ENCODE measurements around the gene CHCHD2. TPM values are rescaled to one million over a fixed set of nuclear protein-coding genes. Genes with fewer than 3 reads are reported as not detected.
A peak's percentile ranks its signal among the peaks of the same experiment; 100 is the strongest.

Gene CHCHD2
- total and polyA plus RNA-seq, 2 of the 13 experiments (the other 11 are each of a cell fraction or from before 2014, with no cell fraction given): 330 to 572 TPM

GRCh38 chr7:56063882-56064625, 42.2 kb downstream of the CHCHD2 start, which contains the start of gene SUMF2 (continued):
- TF ChIP-seq TEF (CRISPR knock-in tag; IDR thresholded peaks at IDR 0.05) (no peak), ZKSCAN1 (IDR thresholded peaks at IDR 0.05; ENCODE audit: low read length) (no peak), PREB (CRISPR knock-in tag; IDR thresholded peaks at IDR 0.05) (no peak), ZNF674 (CRISPR knock-in tag; IDR thresholded peaks at IDR 0.05; ENCODE audit: low read depth) (peak; percentile 72; the same call in 1 of the 2 replicates), MTF2 (CRISPR knock-in tag; IDR thresholded peaks at IDR 0.05; ENCODE audit: borderline replicate concordance) (0 out of 2 replicates have a peak, but pooled peaks have one; percentile 33), ZNF781 (CRISPR knock-in tag; IDR thresholded peaks at IDR 0.05; ENCODE audit: borderline replicate concordance, not compliant biosample characterization) (peak; percentile 77), TEAD3 (CRISPR knock-in tag; optimal IDR thresholded peaks at IDR 0.05; ENCODE audit: borderline replicate concordance) (no peak), IRF1 (CRISPR knock-in tag; IDR thresholded peaks at IDR 0.05; ENCODE audit: low read depth) (no peak), ZNF292 (CRISPR knock-in tag; IDR thresholded peaks at IDR 0.05; ENCODE audit: borderline replicate concordance, low read depth) (0 out of 2 replicates have a peak, but pooled peaks have one; percentile 44), THAP9 (CRISPR knock-in tag; IDR thresholded peaks at IDR 0.05; ENCODE audit: borderline replicate concordance) (peak; percentile 55; the same call in 1 of the 2 replicates), MIER2 (CRISPR knock-in tag; IDR thresholded peaks at IDR 0.05) (no peak), KDM3A (CRISPR knock-in tag; IDR thresholded peaks at IDR 0.05; ENCODE audit: low read depth) (no peak; the same call in none of the 2 replicates), RFX3 (CRISPR knock-in tag; IDR thresholded peaks at IDR 0.05) (no peak), SKI (IDR thresholded peaks at IDR 0.05; ENCODE audit: partially characterized antibody) (no peak), MZF1 (CRISPR knock-in tag; IDR thresholded peaks at IDR 0.05; ENCODE audit: borderline replicate concordance) (no peak), ZNF383 (CRISPR knock-in tag; IDR thresholded peaks at IDR 0.05; ENCODE audit: borderline replicate concordance) (no peak), ZNF777 (CRISPR knock-in tag; IDR thresholded peaks at IDR 0.05) (peak; percentile 77), ZFP36L1 (CRISPR knock-in tag; IDR thresholded peaks at IDR 0.05) (no peak), ZNF574 (CRISPR knock-in tag; IDR thresholded peaks at IDR 0.05) (peak; percentile 87), JARID2 (CRISPR knock-in tag; IDR thresholded peaks at IDR 0.05; ENCODE audit: insufficient replicate concordance) (peak; percentile 41), PHF5A (CRISPR knock-in tag; IDR thresholded peaks at IDR 0.05; ENCODE audit: low read depth, unreplicated experiment) (no peak)

Data from HepG2 (cell line).